HepG2 (cell line): ENCODE measurements around the gene SCYL1. TPM values are rescaled to one million over a fixed set of nuclear protein-coding genes. Genes with fewer than 3 reads are reported as not detected.

ENCODE experiments used
- CEBPZ ChIP-seq: IDR thresholded peaks from 2 replicates; pipeline ENCODE4 v1.6.1; 2012; ENCODE audit warnings: low read length, improper control_type of control experiment
- FOSL1 ChIP-seq: sonication (generic); formaldehyde crosslinking; IDR thresholded peaks from 2 replicates; pipeline ENCODE4 v1.9.0; 2021; ENCODE audit warnings: missing genetic modification reagents, borderline replicate concordance
- GABPB1 ChIP-seq: IDR thresholded peaks from 2 replicates; pipeline ENCODE4 v1.6.1; 2016; ENCODE audit warnings: mild to moderate bottlenecking, missing genetic modification reagents, moderate library complexity, missing compliant biosample characterization
- HBP1 ChIP-seq: IDR thresholded peaks from 2 replicates; pipeline ENCODE4 v1.6.1; 2016; ENCODE audit warnings: low read depth, control low read depth
- HNF4A ChIP-seq: sonication (generic); formaldehyde crosslinking; IDR thresholded peaks from 2 replicates; pipeline ENCODE4 v1.4.0; 2020; ENCODE audit warnings: missing genetic modification reagents
- KLF16 ChIP-seq, 2 experiments: sonication (generic) in 1 of 2; formaldehyde crosslinking in 1 of 2; IDR thresholded peaks; 2 replicates each; pipeline versions ENCODE4 v1.6.1 to v1.8.0; 2016 to 2023; ENCODE audit warnings: missing genetic modification reagents in 2 of 2, missing compliant biosample characterization in 1 of 2
- NR2C2 ChIP-seq: sonication (generic); formaldehyde crosslinking; IDR thresholded peaks from 2 replicates; pipeline ENCODE4 v1.4.0; 2020; ENCODE audit warnings: missing genetic modification reagents, mild to moderate bottlenecking, moderate library complexity, borderline replicate concordance
- RXRA ChIP-seq: sonication (generic); formaldehyde crosslinking; IDR thresholded peaks from 2 replicates; pipeline ENCODE4 v1.5.1; 2020; ENCODE audit warnings: missing genetic modification reagents
- ZGPAT ChIP-seq: IDR thresholded peaks from 2 replicates; pipeline ENCODE4 v1.6.1; 2016; ENCODE audit warnings: mild to moderate bottlenecking
- ZNF414 ChIP-seq: sonication (generic); formaldehyde crosslinking; IDR thresholded peaks from 2 replicates; pipeline ENCODE4 v1.5.0; 2020; ENCODE audit warnings: missing genetic modification reagents
- ZNF768 ChIP-seq: sonication (generic); formaldehyde crosslinking; IDR thresholded peaks from 2 replicates; pipeline ENCODE4 v1.4.0; 2020; ENCODE audit warnings: missing genetic modification reagents
- ZNF788 ChIP-seq: sonication (generic); formaldehyde crosslinking; IDR thresholded peaks from 2 replicates; pipeline ENCODE4 v1.5.0; 2020; ENCODE audit warnings: mild to moderate bottlenecking, missing genetic modification reagents, borderline replicate concordance
- ZNF816 ChIP-seq: sonication (generic); formaldehyde crosslinking; IDR thresholded peaks from 2 replicates; pipeline ENCODE4 v1.8.0; 2022; ENCODE audit warnings: missing genetic modification reagents, mild to moderate bottlenecking, borderline replicate concordance
- polyA plus RNA-seq, 8 experiments: library from polyadenylated mRNA; depleted of rRNA in 3 of 8; stranded (reverse) in 7 of 8; unstranded in 1 of 8; fragments of >200 nt; fragmentation: Illumina TruSeq in 4 of 8; extraction: Trizol in 4 of 8; gene quantifications; 2 replicates each; pipeline versions ENCODE4 v1.2.1 to v1.2.3, GENCODE V29; 2011 to 2016; ENCODE audit warnings: low read depth in 4 of 8, missing spikeins in 1 of 8, mixed read lengths in 1 of 8; ENCODE audit not compliant: insufficient read depth in 1 of 8
- total RNA-seq, 5 experiments: library from RNA; depleted of rRNA; stranded (reverse); fragments of >200 nt; fragmentation: Illumina TruSeq; extraction: Trizol; gene quantifications; 2 replicates each; pipeline ENCODE4 v1.2.3, GENCODE V29; 2016; ENCODE audit warnings: low read depth in 1 of 5
- TF ChIP-seq, protein P1 (sequence below): sonication (generic); formaldehyde crosslinking; IDR thresholded peaks from 2 replicates; pipeline ENCODE4 v1.5.0; 2020; ENCODE audit warnings: mild to moderate bottlenecking, missing genetic modification reagents
- TF ChIP-seq, protein P2 (sequence below): sonication (generic); formaldehyde crosslinking; IDR thresholded peaks from 2 replicates; pipeline ENCODE4 v1.4.0; 2020; ENCODE audit warnings: missing genetic modification reagents

Gene SCYL1
- total and polyA plus RNA-seq, 2 of the 13 experiments (the other 11 are each of a cell fraction or from before 2014, with no cell fraction given) = 65.9 to 103 TPM

- TF ChIP-seq HNF4A (CRISPR knock-in tag) (peak; percentile 31; the same call in 1 of the 2 replicates), ZNF768 (peak; percentile 17; the same call in 1 of the 2 replicates), ZNF788 (peak; percentile 60; the same call in 1 of the 2 replicates), HBP1 (CRISPR knock-in tag) (no peak), CEBPZ (no peak), RXRA (CRISPR knock-in tag) (peak; percentile 88), KLF16 (CRISPR knock-in tag; IDR thresholded peaks at IDR 0.05) (peak in 1 of 2 experiments; percentile 58; a peak in 1 of 4 replicates), NR2C2 (CRISPR knock-in tag) (0 out of 2 replicates have a peak, but pooled peaks have one; percentile 43), ZNF414 (CRISPR knock-in tag) (no peak), FOSL1 (CRISPR knock-in tag) (peak; percentile 48; the same call in 1 of the 2 replicates), ZNF816 (CRISPR knock-in tag) (no peak), GABPB1 (peak; percentile 44; the same call in 1 of the 2 replicates), ZGPAT (CRISPR knock-in tag) (peak; percentile 72)
- TF ChIP-seq, protein P1, sequence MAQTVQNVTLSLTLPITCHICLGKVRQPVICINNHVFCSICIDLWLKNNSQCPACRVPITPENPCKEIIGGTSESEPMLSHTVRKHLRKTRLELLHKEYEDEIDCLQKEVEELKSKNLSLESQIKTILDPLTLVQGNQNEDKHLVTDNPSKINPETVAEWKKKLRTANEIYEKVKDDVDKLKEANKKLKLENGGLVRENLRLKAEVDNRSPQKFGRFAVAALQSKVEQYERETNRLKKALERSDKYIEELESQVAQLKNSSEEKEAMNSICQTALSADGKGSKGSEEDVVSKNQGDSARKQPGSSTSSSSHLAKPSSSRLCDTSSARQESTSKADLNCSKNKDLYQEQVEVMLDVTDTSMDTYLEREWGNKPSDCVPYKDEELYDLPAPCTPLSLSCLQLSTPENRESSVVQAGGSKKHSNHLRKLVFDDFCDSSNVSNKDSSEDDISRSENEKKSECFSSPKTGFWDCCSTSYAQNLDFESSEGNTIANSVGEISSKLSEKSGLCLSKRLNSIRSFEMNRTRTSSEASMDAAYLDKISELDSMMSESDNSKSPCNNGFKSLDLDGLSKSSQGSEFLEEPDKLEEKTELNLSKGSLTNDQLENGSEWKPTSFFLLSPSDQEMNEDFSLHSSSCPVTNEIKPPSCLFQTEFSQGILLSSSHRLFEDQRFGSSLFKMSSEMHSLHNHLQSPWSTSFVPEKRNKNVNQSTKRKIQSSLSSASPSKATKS (CRISPR knock-in tag) = no peak
- TF ChIP-seq, protein P2, sequence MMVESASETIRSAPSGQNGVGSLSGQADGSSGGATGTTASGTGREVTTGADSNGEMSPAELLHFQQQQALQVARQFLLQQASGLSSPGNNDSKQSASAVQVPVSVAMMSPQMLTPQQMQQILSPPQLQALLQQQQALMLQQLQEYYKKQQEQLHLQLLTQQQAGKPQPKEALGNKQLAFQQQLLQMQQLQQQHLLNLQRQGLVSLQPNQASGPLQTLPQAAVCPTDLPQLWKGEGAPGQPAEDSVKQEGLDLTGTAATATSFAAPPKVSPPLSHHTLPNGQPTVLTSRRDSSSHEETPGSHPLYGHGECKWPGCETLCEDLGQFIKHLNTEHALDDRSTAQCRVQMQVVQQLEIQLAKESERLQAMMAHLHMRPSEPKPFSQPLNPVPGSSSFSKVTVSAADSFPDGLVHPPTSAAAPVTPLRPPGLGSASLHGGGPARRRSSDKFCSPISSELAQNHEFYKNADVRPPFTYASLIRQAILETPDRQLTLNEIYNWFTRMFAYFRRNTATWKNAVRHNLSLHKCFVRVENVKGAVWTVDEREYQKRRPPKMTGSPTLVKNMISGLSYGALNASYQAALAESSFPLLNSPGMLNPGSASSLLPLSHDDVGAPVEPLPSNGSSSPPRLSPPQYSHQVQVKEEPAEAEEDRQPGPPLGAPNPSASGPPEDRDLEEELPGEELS = 0 out of 2 replicates have a peak, but pooled peaks have one; percentile 36
Observed at GRCh38 chr11:65555693-65556231, 30.9 kb downstream of the SCYL1 start (continued).
